Stimulated activated CD4-positive, alpha-beta T cell treated with anti-CD3 and anti-CD28 coated beads, Interleukin-1b, Interleukin-23, amount 100 ng/mL, for 24 hours (primary cell): ENCODE results near the gene CD96.
"Not testable (repeated sequence)": the region's sequence is repeated elsewhere in the genome, so short reads cannot be mapped to it uniquely, and the experiment has no call there.

Source experiments
- DNase-seq, 4 experiments: peaks; one replicate each; pipeline ENCODE4 v3.0.0-alpha.2; 2020; ENCODE audit warnings: low read depth in 4 of 4, low spot score in 1 of 4

The CD96 gene

GRCh38 chr3:111548756-111549155 is 6.8 kb downstream of the CD96 start:
- no peak for DNase-seq

DNA sequence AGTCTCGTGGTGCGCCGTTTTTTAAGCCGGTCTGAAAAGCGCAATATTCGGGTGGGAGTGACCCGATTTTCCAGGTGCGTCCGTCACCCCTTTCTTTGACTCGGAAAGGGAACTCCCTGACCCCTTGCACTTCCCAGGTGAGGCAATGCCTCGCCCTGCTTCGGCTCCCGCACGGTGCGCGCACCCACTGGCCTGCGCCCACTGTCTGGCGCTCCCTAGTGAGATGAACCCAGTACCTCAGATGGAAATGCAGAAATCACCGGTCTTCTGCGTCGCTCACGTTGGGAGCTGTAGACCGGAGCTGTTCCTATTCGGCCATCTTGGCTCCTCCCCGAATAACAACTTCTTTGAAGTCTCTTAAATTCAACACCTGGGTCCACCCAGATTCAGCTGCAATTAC is 19.9 kb downstream of the CD96 start:
- DNase-seq, result not testable (repeated sequence)

DNA sequence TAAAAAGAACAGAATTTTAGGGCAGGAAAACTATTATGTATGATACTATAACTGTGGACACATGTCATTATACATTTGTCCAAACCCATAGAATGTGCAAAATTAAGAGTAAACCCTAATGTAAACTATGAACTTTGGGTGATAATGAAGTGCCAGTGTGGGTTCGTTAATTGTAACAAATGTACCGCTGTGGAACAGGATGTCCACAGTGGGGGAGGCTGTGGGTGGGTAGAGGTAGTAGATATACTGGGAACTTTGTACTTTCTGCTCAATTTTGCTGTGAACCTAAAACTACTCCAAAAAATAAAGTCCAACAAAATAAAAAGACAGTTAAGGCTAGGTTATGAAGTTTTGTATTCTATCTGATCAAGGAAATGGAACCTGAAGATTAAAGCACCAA is 24.8 kb downstream of the CD96 start:
- no peak for DNase-seq

DNA sequence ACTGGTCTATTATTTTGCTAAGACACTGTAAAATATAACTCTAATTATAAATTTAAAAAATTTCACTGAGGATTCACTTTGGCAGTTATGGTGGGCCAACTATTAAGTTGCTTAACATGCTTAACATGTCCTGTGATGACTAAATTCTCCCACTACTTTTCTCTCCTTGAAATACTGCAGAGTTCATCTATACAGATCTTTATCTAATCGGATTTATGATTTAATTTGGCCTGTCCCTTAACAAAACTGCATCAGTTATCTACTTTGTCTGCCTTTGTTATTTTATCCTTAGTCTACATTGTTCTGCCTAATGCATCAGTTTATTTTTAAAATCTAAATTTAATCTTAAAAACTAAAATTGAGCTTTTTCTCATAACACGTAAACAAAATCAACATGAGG is 26.4 kb downstream of the CD96 start:
- no peak for DNase-seq

- DNase-seq, result no peak
Observed at GRCh38 chr3:111568911-111569310, 26.9 kb downstream of the CD96 start.

- DNase-seq, result no peak
Observed at GRCh38 chr3:111570404-111571030, 28.5 kb downstream of the CD96 start.

DNA sequence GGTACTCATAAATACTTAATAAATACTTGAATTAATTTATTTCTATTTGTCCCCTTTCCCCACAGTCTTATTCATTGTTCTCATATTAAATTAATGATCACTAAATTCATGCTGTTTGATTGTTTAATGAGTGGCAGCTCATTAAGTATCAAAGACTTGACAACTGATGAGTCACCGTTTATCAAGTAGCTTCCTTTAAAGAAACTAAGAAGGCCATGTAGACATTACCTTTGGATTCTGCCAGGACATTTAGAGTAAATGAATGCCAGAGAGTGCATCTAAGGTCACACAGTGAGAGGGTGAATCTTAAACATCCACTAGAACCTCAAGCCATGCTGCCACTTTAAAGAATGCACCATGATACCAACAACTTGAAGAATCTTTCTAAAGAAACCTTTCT is 29.3 kb downstream of the CD96 start:
- DNase-seq, result no peak

DNA sequence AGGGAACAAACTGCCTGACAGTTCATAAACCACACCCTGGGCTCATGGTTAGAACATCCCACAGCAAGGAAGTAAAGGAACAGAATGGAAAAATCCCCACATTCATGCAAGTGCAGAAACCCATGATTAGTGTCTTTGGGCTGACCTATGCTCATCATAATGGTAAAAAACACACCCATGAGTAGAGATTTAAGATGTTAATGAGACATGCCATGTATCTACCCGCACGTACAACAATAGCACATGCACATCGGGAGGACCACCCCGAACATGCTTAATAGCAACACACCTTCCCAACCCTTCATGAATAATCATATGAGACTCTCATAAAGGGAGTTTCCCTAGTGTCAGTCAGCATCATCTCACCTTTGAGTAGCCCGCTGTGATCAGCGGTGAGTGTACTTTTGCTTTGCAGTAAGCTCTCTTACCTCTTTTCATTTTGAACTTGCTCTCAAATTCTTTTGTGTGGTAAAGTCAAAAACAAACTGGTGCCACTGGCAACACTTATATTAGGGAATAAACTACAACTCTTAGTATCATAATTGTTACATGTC is 30.0 kb downstream of the CD96 start:
- DNase-seq, result no peak

DNA sequence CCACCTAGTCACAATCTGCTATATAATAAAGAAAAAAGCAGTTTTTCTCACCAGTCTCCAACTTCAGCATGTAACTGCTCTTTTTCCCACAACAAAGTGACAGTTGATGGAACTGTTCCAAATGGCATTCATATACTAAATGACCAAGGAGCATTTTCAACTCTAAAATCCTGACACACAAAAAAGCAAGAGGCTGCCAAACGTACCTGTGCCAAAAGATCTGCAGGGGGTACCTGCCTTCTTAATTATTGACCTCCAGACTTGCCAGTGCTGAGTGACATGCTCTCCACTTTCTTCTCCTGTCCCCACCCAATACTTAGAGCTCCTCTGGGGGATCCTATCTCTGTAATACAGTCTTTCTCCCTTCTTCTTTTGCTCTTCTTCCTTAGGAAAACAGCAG is 35.1 kb downstream of the CD96 start:
- DNase-seq, result no peak

DNA sequence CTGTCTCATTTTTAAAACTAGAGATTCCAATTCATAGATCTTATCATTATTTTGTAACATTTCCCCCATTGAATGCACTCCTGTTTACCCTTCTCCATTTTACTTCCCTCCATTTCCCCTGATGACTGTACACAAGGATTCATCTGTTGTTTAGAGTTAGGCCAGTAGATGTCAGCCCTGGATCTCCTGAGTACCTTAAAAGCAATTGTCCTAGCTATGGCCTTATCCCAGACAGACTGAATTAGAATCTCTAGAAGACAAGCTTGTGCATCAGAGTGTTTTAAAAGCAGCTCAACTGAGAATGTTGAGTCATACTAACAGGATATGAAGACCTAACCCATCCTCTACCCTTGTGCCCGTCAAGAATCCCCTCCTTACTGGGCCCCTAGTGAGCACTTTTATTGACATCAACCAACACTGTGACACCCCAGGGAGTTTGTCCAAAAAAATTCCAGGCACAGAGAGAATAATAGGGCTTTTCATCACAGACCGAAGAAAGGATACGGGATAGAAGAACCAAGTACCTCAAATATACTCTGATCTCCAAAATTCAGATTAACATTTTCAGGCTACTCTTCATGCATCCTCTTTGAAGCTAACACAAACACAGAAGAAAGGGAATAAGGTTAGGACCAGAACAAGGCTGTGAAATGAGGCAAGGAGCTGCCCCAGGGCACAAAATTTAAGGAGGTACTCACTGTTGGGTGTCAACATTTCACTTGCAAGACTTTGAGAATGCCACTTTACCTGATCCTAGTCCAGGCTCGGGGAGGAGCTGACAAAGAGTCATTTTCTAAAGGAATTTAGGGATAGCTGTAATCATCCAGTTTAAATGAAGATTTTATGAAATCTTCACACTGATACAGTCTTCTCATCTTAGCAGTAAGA is 36.0 kb downstream of the CD96 start:
- no peak for DNase-seq

DNA sequence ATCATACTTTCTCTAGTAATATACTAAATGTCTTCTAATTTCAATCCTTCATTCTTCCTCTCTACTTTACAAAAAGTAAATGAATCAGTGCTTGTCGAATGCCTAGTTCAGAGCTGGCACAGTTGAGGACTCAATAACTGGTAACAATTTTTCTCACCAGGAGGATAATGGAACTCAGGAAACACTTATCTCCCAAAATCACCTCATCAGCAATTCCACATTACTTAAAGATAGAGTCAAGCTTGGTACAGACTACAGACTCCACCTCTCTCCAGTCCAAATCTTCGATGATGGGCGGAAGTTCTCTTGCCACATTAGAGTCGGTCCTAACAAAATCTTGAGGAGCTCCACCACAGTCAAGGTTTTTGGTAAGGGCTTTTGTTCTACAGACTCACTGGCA is 36.9 kb downstream of the CD96 start:
- no peak for DNase-seq

- DNase-seq, result no peak
Observed at GRCh38 chr3:111579495-111579894, 37.5 kb downstream of the CD96 start.

- no peak for DNase-seq
Observed at GRCh38 chr3:111581403-111582119, 39.6 kb downstream of the CD96 start.

GRCh38 chr3:111582120-111582474 is 40.1 kb downstream of the CD96 start:
- no peak for DNase-seq

DNA sequence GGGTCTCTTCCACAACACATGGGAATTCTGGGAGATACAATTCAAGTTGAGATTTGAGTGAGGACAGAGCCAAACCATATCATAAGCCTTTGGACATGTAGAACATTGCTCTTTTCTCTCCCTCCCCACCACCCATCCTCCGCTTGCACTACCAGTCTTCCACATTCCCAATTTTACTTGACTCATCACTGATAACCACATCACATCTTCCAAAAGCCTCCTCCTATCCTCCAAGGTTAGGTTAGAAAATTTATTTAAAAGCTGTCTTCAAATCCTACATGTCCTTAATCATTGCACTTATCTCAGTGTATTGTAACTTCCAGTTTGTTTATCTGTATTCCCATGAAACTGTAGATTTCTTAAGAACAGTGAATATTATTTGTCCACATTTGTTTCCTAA is 42.7 kb downstream of the CD96 start:
- DNase-seq, result no peak

- DNase-seq, result no peak
Observed at GRCh38 chr3:111585217-111585616, 43.2 kb downstream of the CD96 start.

- no peak for DNase-seq
Observed at GRCh38 chr3:111588527-111588926, 46.5 kb downstream of the CD96 start.

DNA sequence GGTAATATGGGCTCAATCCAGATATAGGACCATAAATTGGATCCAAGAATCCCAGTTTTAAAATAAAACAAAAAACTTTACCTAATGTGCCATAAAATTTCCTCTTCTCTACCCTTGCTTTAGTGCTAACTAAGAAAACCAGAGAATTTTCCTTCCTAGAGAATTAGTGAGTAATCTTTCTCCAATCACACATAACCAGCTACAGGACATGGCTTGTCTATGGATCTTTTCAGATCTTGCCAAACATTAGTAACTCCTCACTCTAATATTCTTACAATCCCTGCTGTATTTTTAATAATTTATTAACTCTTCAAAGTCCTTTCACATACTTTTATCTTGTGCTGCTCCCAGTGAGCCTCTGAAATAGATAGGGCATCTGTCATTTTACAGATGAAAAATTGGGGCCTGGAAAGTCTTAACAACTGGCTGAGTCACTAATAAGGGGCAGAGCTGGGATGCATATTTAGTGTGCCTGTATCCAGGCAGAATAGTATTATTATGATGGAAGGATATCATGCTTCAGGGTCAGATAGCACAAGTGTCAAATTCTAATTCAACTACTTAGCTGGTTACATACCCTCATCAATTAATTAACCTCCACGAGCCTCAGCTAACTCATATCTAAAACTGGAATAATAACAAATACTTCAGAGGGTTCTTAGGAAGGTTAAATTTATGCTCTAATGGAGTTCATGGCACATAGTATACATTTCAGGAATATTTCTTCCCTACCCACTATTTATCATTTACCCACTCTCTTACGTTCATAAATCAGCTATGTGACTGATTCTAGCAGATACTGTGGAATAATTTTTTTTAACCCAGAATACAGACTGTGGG is 47.5 kb downstream of the CD96 start:
- no peak for DNase-seq

DNA sequence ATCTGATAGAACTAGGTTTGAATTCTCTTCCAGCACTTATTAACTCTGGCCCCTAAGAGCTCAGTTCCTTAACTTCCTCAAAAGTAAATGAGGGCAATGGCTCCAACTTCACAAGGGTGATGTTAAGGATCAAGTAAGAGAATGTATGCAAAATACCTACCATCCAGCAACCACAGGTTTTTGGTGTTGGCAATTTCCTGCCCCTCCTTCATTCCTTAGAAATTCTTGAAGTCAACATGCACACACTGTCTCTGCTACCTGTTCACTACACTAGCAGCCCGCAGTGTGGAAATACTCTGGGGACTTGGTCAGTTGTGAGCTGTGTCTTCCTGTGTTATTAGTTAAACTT is 48.1 kb downstream of the CD96 start:
- no peak for DNase-seq

DNA sequence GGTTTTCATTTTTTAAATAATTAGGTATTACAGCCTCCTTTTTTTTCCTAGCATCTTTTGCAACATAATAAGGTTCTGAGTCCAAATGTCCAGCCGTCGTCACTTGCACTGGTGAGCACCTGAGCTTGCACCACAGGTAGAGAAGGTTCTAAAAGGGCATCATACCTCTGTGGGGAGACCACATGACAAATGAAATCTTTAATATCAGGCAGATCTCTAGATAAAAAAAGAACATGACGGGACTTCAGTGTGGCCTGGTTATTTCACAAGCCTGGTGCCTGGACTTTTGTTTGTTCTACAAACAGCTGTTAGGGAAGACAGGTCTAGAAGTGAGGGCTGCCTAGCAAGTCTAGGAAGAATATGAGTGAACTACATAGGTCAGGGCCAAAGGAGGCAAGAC is 49.6 kb downstream of the CD96 start:
- no peak for DNase-seq

DNA sequence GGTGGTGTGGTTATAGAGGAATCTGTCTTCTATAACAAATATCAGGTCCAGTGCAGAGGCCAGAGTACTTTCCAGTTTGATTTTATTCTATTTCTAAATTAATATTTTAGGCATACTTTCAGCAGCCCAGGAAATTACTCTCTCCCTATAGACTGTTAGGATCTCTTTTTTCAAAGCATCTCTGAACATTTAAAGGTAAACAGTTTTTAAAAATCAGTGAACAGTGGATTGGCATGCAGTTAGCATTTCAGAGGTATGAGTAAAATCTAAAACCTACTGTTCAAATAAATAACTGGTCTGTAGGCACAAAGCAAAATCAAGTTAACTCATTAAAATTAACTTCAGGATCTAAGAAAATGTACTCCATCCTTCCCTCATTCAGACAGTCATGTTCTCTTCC is 50.1 kb downstream of the CD96 start:
- DNase-seq, result no peak
